Measurements from ENCODE around the gene RUBCN.
"Not testable (repeated sequence)": the region's sequence is repeated elsewhere in the genome, so short reads cannot be mapped to it uniquely, and the experiment has no call there.

RUBCN gene

GRCh38 chr3:197680955-197681521 is 55.7 kb downstream of the RUBCN start:
- DNase-seq, result no peak

- DNase-seq, result no peak
These were observed 60.8 kb downstream of the RUBCN start for GRCh38 chr3:197675951-197676350.

GRCh38 chr3:197675563-197675860 is 61.2 kb downstream of the RUBCN start:
- no peak for DNase-seq

- DNase-seq, result no peak
These were observed 61.8 kb downstream of the RUBCN start for GRCh38 chr3:197674741-197675562.

GRCh38 chr3:197673170-197673569 is 63.5 kb downstream of the RUBCN start:
- DNase-seq, result no peak

GRCh38 chr3:197670361-197670760 is 66.3 kb downstream of the RUBCN start:
- no peak for DNase-seq

- DNase-seq, result no peak
These were observed 68.7 kb downstream of the RUBCN start for GRCh38 chr3:197667968-197668367.

GRCh38 chr3:197667293-197667692 is 69.4 kb downstream of the RUBCN start:
- DNase-seq, result not testable (repeated sequence)

- not testable (repeated sequence) for DNase-seq
These were observed 70.4 kb downstream of the RUBCN start for GRCh38 chr3:197666221-197666842.

- not testable (repeated sequence) for DNase-seq
These were observed 71.2 kb downstream of the RUBCN start for GRCh38 chr3:197665549-197665948.

- DNase-seq, result not testable (repeated sequence)
These were observed 71.6 kb downstream of the RUBCN start for GRCh38 chr3:197665142-197665491.

- not testable (repeated sequence) for DNase-seq
These were observed 72.1 kb downstream of the RUBCN start for GRCh38 chr3:197664414-197665141.

- DNase-seq, result not testable (repeated sequence)
These were observed 73.2 kb downstream of the RUBCN start for GRCh38 chr3:197663367-197664140.

- DNase-seq, result not testable (repeated sequence)
These were observed 74.4 kb downstream of the RUBCN start for GRCh38 chr3:197662352-197662751.

GRCh38 chr3:197661874-197662273 is 74.8 kb downstream of the RUBCN start:
- not testable (repeated sequence) for DNase-seq

- not testable (repeated sequence) for DNase-seq
These were observed 75.4 kb downstream of the RUBCN start for GRCh38 chr3:197661234-197661834.

GRCh38 chr3:197659701-197660100 is 77.0 kb downstream of the RUBCN start:
- not testable (repeated sequence) for DNase-seq

GRCh38 chr3:197659144-197659543 is 77.6 kb downstream of the RUBCN start:
- not testable (repeated sequence) for DNase-seq

GRCh38 chr3:197658706-197659105 is 78.0 kb downstream of the RUBCN start:
- not testable (repeated sequence) for DNase-seq

- DNase-seq, result not testable (repeated sequence)
These were observed 79.0 kb downstream of the RUBCN start for GRCh38 chr3:197657541-197658292.

GRCh38 chr3:197656960-197657359 is 79.7 kb downstream of the RUBCN start:
- not testable (repeated sequence) for DNase-seq

All from HCEC 1CT (cell line).